Inflammatory macrophage treated with lipopolysaccharide for 4 hours (primary cell): ENCODE results near the gene C19orf73.
A peak's percentile ranks its signal among the peaks of the same experiment; 100 is the strongest.
"Not testable (repeated sequence)": the region's sequence is repeated elsewhere in the genome, so short reads cannot be mapped to it uniquely, and the experiment has no call there.

ENCODE experiments used
- DNase-seq: peaks from one replicate; pipeline ENCODE4 v3.0.0-alpha.2; 2020

Gene C19orf73

DNA sequence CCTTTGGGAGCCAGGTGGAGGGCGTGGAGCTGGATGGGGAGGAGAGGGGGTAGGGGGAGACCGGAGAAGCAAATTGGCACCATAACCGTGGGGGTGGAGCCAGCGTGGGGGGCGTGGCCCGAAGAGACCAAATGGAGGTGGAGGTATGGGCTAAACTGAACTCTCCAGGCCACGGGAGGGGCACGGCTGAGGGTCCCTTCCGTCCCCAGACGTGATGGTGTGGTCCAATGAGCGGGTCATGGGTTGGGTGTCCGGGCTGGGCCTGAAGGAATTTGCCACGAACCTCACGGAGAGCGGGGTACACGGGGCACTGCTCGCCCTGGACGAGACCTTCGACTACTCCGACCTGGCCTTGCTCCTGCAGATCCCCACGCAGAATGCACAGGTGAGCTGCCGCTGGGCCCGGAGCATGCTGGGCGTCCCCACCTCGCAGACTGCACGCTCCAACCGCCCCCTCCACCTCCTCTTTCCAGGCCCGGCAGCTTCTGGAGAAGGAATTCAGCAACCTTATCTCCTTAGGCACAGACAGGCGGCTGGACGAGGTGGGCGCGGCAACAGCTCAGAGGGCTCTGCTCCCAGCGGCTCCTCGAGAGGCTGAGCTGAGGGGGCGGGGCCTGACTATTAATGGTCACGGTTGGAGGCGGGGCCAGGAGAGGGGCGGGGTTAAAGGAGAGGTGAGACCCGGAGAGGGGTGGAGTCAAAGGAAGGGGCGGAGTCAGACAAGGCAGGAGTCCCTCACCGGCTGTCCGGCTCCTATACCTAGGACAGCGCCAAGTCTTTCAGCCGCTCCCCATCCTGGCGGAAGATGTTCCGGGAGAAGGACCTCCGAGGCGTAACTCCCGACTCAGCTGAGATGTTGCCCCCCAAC is 30.1 kb upstream of the C19orf73 start:
- peak; percentile 84 for DNase-seq

DNA sequence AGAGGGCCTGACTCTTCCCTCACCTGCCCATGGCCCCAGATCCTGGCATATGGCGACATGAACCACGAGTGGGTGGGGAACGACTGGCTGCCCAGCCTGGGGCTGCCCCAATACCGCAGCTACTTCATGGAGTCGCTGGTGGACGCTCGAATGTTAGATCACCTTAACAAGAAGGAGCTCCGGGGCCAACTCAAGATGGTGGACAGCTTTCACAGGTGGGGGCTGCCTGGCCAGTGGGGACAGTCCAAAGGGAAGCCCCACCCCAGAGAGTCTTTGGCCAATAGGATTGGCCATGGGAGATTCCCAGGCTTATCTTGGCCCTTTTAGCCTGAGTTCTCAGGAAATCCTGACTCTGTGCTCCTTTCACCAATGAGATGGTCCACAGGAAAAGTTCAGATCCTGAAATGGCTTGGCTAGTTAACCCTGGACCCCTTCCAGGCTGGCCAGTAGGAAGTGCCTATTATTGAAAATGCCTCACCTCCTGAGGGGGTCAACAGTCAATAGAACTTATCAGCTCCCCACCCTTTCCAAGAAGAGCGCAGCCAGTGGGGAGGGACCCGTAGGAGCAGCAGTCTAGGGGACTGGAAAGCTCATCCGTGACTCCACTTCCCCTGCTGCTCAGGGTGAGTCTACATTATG is 29.2 kb upstream of the C19orf73 start:
- DNase-seq, result no peak

DNA sequence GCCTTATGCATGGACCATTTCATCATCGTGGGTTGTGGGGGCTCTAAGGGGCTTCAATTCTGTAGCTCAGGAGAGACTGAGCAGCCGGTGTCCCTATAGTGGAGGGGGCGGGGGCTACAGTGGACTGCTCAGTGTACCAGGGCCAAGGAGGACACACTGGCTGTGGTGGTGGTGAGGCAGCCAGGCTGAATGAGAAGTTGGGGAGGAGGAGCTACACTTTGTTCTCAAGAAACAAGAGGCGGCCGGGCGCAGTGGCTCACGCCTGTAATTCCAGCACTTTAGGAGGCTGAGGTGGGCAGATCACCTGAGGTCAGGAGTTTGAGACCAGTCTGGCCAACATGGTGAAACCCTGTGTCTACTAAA is 27.4 kb upstream of the C19orf73 start:
- not testable (repeated sequence) for DNase-seq

DNA sequence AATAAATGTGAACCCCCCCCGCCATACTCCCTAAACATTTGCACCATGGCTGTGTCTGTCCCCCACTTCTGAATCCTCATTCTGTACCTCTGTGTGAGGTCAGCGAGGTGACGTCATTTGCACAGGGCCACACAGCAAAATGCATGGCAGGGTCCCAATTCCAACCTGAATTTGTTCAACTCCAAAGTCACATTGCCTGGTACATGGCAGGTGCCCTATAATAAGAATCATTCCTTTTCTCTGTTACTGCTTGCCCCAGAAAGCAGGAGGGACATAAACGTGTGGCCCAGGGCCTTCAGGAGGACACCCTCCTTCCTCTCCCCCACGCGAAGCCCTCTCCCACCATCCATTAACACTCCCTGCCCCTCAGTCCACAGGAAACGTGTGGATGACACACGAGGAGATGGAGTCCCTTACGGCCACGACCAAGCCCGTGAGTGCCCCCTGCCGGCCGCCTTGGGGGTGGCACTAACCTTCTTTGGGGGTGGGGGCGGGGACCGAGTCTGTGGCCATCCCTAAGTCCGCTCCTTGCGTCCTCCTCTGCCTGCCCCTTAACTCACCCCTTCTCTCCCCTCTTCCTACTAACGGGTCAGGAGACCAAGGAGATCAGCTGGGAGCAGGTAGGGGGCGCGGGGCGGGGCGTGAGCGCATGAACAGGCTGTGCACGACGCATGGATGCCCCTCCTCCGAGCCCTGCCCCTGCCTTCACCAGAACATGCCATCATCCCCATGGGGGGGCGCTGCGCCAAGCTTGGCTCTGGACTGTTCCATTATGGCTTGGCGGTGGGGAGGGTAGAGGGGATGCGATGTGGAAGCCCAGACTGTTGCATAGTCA is 26.8 kb upstream of the C19orf73 start:
- peak; percentile 58 for DNase-seq

DNA sequence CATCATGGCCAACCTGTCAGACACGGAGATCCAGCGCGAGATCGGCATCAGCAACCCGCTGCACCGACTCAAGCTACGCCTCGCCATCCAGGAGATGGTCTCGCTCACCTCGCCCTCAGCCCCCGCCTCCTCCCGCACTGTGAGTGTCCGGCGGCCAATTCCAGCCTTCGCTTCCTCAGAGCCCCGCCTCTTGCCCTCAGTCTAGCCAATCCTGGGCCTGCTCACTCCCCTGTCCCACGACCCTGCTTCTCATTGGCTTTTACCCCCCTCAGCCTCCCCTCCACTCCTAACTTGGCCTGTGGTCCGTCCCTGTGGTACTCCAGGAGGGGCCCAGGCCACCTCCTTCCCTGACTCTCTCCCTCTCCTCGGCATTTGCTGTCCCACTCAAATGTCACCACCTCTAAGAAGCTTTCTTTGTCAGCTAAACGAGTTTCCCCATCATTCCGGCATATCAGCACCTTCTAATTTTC is 24.0 kb upstream of the C19orf73 start:
- peak; percentile 73 for DNase-seq

DNA sequence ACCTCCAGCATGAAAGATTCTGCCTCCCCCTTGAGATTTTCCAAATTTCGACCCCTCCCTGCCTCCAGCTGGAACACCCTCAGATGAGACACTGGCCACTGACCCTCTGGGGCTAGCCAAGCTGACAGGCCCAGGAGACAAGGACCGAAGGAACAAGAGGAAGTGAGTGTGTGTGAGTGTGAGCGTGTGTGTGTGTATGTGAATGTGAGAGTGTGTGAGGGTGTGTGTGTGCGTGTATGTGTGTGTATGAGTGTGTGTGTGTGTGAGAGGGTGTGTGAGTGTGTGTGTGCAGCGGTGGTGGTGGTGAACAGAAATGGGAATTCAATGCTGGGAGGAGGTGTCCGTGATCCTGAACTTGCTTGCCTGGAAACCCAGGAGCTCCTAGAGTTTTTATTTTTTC is 22.4 kb upstream of the C19orf73 start:
- no peak for DNase-seq

DNA sequence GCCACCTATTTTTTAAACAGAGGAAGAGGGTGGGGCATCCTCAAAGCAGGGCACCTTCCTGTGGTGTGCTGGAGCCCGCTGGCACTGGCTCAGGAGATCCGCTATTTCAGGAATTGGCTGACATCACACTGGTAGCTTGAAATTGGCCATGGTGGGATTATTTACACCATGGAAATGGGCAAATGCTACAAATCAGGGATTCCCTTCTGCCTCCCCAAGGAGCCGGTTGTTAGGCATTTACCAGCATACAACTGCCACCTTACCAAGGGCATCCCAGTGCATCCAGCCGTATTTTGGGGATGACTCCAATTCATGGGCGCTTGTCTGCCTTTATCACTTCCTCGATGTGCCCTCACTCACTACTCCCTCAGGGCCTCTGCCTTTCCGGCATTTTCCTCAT is 22.0 kb upstream of the C19orf73 start:
- no peak for DNase-seq

DNA sequence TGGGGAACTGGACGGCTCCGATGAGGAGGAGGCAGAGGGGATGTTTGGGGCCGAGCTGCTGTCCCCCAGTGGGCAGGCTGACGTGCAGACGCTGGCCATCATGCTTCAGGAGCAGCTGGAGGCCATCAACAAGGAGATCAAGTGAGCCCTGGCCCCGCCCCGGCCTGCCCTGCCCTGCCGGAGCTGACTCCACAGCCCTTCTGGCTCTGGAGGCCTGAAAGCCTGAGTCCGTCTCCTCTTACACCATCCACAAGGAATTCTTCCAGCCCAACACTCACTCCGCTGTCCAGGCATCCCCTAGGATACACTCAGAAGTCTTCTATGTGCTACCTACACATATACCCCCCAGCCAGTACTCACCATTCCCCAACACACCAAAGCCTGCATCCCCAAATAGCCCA is 17.8 kb upstream of the C19orf73 start:
- no peak for DNase-seq

DNA sequence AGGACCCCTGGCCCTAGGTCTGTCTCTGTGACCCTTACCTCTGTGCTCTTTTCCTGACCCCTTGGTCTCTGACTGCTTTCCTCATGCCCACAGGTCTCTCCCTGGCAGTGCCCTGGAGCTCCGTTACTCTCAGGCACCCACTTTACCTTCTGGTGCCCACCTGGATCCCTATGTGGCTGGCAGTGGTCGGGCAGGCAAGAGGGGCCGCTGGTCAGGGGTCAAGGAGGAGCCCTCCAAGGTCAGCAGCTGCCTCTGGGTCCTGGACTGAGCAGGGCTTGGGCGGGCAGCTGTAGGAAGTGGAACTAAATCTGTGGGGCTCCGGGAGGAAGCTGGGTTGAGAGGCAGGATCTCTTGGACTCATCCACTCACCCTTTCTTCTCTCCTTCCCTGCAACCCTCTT is 16.7 kb upstream of the C19orf73 start:
- DNase-seq, result no peak

DNA sequence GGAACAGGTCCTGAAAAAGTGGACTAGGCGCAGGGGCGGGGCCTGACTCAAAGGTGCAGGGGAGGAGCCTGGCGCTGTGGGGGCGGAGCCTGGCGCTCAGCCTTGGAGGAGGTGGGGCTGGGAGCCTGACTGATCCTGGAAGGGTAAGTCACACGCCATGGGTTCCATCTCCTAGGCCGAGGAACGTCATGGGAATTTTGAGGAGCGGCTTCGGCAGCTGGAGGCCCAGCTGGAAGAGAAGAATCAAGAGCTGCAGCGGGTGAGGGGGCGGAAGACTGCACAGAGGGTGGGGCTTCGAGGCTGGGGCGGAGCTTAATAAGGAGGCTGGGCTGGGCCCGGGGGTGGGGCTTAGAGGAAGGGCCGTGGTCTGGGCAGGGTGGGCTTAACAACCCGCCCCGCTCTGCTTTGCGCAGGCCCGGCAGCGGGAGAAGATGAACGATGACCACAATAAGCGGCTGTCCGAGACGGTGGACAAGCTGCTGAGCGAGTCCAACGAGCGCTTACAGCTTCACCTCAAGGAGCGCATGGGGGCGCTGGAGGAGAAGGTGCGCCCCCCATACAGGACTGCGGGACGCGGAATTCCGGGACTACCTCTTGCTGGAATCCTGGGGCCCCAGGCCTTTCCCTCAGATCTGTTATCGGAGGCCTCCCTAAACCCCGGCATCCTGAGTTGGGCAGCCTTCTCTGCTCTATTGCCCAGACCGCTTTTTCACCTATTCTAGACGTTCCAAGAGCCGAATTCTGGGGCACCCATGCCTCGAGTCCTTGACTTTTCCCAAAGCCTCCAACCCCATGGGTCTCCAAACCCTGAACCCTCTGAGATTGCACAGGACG is 14.9 kb upstream of the C19orf73 start:
- peak; percentile 34 for DNase-seq

DNA sequence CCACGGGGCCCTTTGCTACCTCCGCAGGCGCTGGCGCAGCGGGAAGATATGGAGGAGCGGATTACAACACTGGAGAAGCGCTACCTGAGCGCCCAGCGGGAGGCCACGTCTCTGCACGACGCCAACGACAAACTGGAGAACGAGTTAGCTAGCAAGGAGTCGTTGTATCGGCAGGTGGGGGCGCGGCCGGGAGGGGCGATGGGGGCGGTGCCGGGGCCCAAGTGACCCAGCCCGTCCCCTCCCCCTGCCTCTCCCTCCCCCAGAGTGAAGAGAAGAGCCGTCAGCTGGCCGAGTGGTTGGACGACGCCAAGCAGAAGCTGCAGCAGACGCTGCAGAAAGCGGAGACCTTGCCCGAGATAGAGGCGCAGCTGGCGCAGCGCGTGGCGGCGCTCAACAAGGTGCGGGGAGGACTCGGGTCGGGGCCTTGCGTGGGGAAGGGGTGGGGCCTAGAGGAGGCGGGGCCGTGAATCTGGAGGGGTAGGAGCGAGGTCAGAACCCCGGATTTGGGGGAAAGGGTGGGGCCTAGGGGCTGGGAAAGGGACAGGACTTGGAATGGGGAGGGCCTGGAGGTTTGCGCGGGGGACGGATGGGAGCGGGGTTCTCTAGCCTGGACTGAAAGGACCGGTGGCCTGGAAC is 14.1 kb upstream of the C19orf73 start:
- DNase-seq, result no peak

DNA sequence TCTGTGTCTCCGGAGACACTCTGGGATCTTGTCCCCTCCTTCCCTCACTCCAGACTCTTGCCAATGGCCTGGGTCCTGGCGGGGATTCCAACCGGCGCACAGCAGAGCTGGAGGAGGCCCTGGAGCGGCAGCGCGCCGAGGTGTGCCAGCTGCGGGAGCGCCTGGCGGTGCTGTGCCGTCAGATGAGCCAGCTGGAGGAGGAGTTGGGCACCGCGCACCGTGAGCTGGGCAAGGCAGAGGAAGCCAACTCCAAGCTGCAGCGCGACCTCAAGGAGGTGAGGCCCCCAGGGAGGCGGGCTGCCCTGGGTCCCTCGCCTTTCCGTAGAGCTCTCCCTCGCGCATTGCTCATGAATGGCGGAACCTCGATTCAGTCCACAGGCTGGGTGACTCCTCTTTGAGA is 11.4 kb upstream of the C19orf73 start:
- no peak for DNase-seq

DNA sequence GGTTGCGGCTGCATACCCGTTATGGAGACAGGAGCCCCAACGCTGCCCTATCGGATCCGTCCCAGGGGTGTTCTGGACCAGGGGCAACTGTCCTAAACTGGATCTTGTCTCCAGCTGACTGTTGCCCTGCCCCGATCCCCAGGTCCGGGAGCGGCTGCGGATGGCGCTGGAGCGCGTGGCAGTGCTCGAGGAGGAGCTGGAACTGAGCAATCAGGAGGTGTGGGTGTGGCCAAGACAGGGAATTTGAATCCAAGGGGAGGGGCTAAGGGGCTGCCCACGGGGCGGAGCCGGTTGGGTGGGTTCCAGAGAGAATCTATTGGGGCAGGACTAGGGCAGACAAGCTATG is 10.3 kb upstream of the C19orf73 start:
- no peak for DNase-seq

DNA sequence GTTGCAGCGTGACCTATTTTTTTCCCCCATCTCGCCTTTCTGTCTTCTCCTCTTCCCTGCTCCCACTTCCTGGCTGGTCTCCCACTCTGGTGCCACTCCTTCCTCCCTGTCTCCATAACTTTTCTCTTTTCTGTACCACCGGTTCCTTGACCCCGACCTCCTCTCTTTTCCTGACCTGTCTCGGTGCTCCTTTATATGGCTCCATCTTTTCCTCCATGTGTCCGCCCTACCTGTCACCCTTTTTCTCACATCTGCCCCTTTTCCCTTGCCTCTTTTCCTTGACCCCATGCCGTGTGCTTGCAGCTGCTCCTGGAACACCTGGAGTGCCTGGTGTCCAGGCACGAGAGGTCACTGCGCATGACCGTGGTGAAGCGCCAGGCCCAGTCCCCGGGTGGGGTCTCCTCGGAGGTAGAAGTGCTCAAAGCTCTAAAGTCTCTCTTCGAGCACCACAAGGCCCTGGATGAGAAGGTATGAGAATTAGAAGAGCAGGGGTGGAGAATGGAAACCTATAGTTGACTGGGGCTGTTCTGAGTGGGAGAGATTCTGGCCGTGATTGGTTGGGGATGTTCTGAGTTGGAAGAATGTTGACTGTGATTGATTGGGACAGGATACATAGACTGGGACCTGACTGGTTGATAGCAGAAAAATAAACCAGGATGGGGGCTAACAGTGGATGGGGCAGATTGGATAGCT is 9.7 kb upstream of the C19orf73 start:
- DNase-seq, result no peak

DNA sequence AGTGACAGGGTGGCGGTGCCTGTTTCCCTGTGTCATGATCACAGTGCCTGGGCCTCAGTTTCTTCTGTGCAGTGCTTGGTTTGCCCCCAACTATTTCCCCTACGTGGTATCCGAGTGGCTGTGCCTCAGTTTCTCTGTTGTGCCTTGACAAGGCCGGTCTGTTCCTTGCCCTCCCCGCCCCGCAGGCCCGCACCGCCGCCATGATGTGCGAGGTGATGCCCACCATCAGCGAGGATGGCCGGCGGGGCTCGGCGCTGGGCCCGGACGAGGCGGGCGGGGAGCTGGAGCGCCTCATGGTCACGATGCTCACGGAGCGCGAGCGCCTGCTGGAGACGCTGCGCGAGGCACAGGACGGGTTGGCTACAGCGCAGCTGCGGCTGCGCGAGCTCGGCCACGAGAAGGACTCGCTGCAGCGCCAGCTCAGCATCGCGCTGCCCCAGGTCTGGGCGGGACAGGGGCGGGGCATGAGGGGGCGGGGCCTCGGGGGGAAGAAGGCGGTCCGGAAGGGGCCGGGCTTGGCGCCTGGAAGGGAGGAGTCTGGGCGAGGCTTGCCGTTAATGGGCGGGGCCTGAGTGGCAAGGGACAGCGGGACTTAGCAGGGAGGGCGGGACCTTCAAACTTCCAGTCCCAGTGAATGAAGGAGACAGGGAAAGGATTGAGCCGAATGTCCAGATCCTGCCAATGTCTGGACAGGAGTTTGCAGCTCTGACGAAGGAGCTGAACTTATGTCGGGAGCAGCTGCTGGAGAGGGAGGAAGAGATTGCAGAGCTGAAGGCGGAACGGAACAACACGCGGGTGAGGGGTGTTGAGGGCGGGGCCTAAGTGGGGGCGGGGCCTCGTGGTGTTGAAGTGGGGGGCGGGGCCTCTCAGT is 9.0 kb upstream of the C19orf73 start:
- DNase-seq, result peak; percentile 96

DNA sequence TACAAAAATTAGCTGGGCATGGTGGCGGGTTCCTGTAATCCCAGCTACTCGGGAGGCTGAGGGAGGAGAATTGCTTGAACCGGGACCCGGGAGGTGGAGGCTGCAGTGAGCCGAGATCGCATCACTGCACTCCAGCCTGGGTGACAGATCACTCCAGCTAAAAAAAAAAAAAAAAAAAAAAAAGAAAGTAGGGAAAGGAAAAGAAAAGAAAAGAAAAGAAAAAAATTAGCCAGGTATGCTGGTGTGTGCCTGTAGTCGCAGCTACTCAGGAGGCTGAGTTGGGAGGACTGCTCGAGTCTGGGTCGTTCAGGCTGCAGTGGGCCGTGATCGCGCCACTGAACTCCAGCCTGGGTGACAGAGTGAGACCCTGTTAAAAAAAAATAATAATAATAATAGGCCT is 8.3 kb upstream of the C19orf73 start:
- not testable (repeated sequence) for DNase-seq

DNA sequence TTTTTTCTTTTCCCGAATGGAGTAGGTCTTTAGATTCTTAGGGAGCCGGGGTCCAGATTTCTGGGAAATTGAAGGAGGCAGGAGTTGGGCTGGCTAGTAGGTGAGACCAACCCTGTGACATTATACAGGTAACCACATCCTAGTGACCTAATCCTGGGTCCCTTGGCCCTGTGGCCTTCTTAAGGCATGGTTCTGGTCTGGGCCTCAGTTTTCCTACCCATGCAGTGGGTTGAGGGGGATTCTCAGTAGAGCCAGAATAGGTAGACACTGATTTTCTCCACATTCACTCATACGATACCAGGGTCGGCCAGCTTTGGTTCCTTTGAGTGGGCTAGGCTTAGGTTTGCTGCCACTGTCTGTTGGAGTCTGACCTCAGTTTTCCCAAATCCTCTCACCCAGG is 7.6 kb upstream of the C19orf73 start:
- DNase-seq, result no peak

DNA sequence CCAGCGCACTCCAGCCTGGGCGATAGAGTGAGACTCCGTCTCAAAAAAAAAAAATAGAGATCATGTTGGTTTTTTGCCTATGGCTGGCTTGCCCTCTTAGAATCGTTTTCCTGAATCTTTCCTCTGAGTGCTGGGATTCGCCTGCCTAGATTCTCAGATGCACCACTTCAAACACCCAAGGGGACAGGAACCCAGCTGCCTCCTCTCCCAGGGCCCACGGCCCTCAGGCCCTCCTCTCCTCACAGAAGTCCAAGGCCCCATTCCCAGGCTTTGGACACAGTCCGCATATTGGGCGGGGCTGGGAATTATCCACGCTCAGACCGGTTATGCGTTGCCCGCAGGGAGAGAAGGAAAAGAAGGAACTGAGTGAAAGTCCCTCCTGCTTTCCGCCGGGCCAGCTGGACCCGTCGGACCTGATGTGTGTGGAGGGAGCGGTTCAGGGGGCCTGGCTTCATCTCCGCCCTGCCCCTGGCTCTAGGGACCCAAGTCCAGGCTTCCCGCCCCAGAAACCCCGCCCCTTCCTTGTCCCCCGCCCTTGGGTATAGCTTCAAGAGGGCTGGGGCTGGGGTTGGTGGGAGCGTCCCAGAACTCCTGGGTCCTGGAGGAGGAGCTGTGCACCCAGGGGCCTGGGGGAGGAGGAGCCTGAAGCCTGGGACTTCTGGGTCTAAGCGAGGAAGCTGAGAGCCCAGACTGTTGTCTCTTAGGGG is 6.2 kb upstream of the C19orf73 start:
- DNase-seq, result no peak

DNA sequence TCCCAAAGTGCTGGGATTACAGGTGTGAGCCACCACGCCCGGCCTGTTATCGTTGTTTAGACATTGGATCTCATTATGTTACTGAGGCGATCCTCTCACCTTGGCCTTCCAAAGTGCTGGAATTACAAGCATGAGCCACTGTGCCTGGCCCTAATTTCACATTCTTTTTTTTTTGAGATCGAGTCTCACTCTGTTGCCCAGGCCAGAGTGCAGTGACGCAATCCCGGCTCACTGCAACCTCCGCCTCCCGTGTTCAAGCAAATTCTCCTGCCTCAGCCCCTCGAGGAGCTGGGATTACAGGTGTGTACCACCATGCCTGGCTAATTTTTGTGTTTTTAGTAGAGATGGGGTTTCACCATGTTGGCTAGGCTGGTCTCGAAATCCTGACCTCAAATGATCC is 4.3 kb upstream of the C19orf73 start:
- not testable (repeated sequence) for DNase-seq

DNA sequence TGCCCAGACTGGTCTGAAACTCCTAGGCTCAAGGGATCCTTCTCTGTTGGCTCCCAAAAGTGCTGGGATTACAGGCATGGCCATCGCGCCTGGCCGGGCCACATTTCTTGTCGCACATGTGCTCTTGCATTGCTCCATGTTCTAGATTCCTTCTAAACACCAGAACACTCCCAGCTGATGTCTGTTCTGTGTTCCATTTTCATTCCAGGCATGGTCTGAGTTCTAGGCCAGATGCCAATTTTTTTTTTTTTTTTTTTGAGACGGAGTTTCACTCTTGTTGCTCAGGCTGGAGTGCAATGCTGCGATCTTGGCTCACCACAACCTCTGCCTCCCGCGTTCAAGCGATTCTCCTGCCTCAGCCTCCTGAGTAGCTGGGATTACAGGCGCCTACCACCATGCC is 2.9 kb upstream of the C19orf73 start:
- not testable (repeated sequence) for DNase-seq
